GM19023 (cell line): ENCODE results near the gene CCL23.
"Not testable (repeated sequence)": the region's sequence is repeated elsewhere in the genome, so short reads cannot be mapped to it uniquely, and the experiment has no call there.

Source experiments
- ATAC-seq: cut with Tn5 transposase; IDR thresholded peaks from one replicate; pipeline ENCODE4 v1.9.1; 2021; ENCODE audit warnings: mild to moderate bottlenecking, moderate library complexity; ENCODE audit not compliant: unreplicated experiment

CCL23 gene

GRCh38 chr17:36004594-36005108 lies 13.1 kb downstream of the CCL23 start:
- ATAC-seq = no peak

- ATAC-seq = no peak
Measured at GRCh38 chr17:36002631-36003030, 15.1 kb downstream of the CCL23 start.

GRCh38 chr17:36001862-36002603 lies 15.7 kb downstream of the CCL23 start:
- ATAC-seq = no peak

GRCh38 chr17:36001110-36001771 lies 16.5 kb downstream of the CCL23 start, which contains the start of gene CCL15:
CCL15 (minus strand) TSS chr17:36001553; CDS start chr17:36001492, 61 bp downstream.
- ATAC-seq = no peak

GRCh38 chr17:36000732-36001109 lies 17.1 kb downstream of the CCL23 start:
- ATAC-seq = no peak

- no peak for ATAC-seq
Measured at GRCh38 chr17:35998756-35999155, 19.0 kb downstream of the CCL23 start.

GRCh38 chr17:35998018-35998545 lies 19.7 kb downstream of the CCL23 start:
- ATAC-seq = no peak

- not testable (repeated sequence) for ATAC-seq
Measured at GRCh38 chr17:35995346-35995745, 22.4 kb downstream of the CCL23 start.

- no peak for ATAC-seq
Measured at GRCh38 chr17:35991075-35991474, 26.7 kb downstream of the CCL23 start.

- no peak for ATAC-seq
Measured at GRCh38 chr17:35988164-35988563, 29.6 kb downstream of the CCL23 start.

GRCh38 chr17:35986643-35987042 lies 31.1 kb downstream of the CCL23 start, which contains the start of gene CCL14:
CCL14 (minus strand) TSS chr17:35986729; CDS start chr17:35986649, 80 bp downstream.
- no peak for ATAC-seq

- ATAC-seq = no peak
Measured at GRCh38 chr17:35984140-35984539, 33.6 kb downstream of the CCL23 start.

GRCh38 chr17:35982409-35983191 lies 35.2 kb downstream of the CCL23 start:
- ATAC-seq = no peak

GRCh38 chr17:35981908-35982330 lies 35.9 kb downstream of the CCL23 start:
- no peak for ATAC-seq

GRCh38 chr17:35981246-35981645 lies 36.5 kb downstream of the CCL23 start, which contains the start of gene CCL16:
CCL16 (minus strand) TSS chr17:35981497; CDS start chr17:35981420, 77 bp downstream.
- ATAC-seq = no peak

GRCh38 chr17:35978346-35978745 lies 39.4 kb downstream of the CCL23 start:
- ATAC-seq = no peak

- no peak for ATAC-seq
Measured at GRCh38 chr17:35977509-35977908, 40.3 kb downstream of the CCL23 start.

GRCh38 chr17:35973333-35974260 lies 44.2 kb downstream of the CCL23 start:
- no peak for ATAC-seq

GRCh38 chr17:35972945-35973332 lies 44.8 kb downstream of the CCL23 start:
- ATAC-seq = no peak

- no peak for ATAC-seq
Measured at GRCh38 chr17:35972535-35972934, 45.2 kb downstream of the CCL23 start.
